OCI-LY3 (cell line): ENCODE results near the gene PCYT2.

ENCODE experiments used
- H2AFZ ChIP-seq: fragments of 200-600, 300-600 bp; shearing (Covaris generic); 2 replicates; pipeline ENCODE4 v1.6.0; 2014; ENCODE audit warnings: antibody characterized with exemption, low read depth, low read length
- H3K27ac ChIP-seq: fragments of 200-600, 300-600 bp; sonication (generic); 2 replicates; pipeline ENCODE4 v1.5.1; 2014; ENCODE audit warnings: mild to moderate bottlenecking, low read length, moderate library complexity, mixed read lengths
- H3K27me3 ChIP-seq: fragments of 200-600, 300-600 bp; sonication (generic); 2 replicates; pipeline ENCODE4 v1.6.1; 2014; ENCODE audit warnings: low read depth, low read length, mixed read lengths
- H3K36me3 ChIP-seq: fragments of 200-600, 300-600 bp; sonication (generic); replicated peaks from 2 replicates; pipeline ENCODE3; 2014; ENCODE audit warnings: low read depth, low read length, mixed read lengths
- H3K4me1 ChIP-seq: fragments of 300-600, 200-600 bp; sonication (generic); 2 replicates; pipeline ENCODE4 v1.6.1; 2014; ENCODE audit warnings: low read length, mixed read lengths
- H3K4me2 ChIP-seq: fragments of 200-600, 300-600 bp; sonication (generic); 2 replicates; pipeline ENCODE4 v1.6.1; 2014; ENCODE audit warnings: low read length, mixed read lengths
- H3K4me3 ChIP-seq: fragments of 300-600, 200-600 bp; sonication (generic); 2 replicates; pipeline ENCODE4 v1.5.1; 2014; ENCODE audit warnings: antibody characterized with exemption, mild to moderate bottlenecking, low read length, moderate library complexity
- H3K79me2 ChIP-seq: fragments of 300-600, 200-600 bp; shearing (Covaris generic); 2 replicates; pipeline ENCODE4 v1.6.1; 2014; ENCODE audit warnings: mild to moderate bottlenecking, low read length, mixed read lengths
- H3K9ac ChIP-seq: fragments of 300-600, 200-600 bp; shearing (Covaris generic); 2 replicates; pipeline ENCODE4 v1.6.0; 2014; ENCODE audit warnings: mild to moderate bottlenecking, low read length, moderate library complexity
- H3K9me3 ChIP-seq: fragments of 200-600, 300-600 bp; shearing (Covaris generic); 2 replicates; pipeline ENCODE4 v1.6.1; 2014; ENCODE audit warnings: low read length, mixed read lengths; ENCODE audit not compliant: insufficient read depth
- H4K20me1 ChIP-seq: fragments of 200-600, 300-600 bp; sonication (generic); 2 replicates; pipeline ENCODE4 v1.6.1; 2016; ENCODE audit warnings: low read length, mixed read lengths; ENCODE audit not compliant: insufficient read depth
- CTCF ChIP-seq: fragments of 200-600, 300-600 bp; sonication (generic); IDR thresholded peaks from 2 replicates; pipeline ENCODE4 v1.5.1; 2014; ENCODE audit warnings: antibody characterized with exemption, low read length, low read depth
- EZH2phosphoT487 ChIP-seq: fragments of 200-600 bp; shearing (Covaris generic); IDR thresholded peaks from 2 replicates; pipeline ENCODE4 v1.6.1; 2018; ENCODE audit warnings: antibody characterized with exemption, mixed run types, low read depth

The PCYT2 gene

GRCh38 chr17:81940538-81941483, 29.6 kb upstream of the PCYT2 start:
- H3K27ac ChIP-seq, result no peak overlapping the region
- H3K9me3 ChIP-seq, result no peaks in the 10 kb centered on the region
- H3K9ac ChIP-seq, result no peak overlapping the region
- TF ChIP-seq EZH2phosphoT487 (no peak), CTCF (no peak)
- no peak overlapping the region for H3K4me3 ChIP-seq
- H4K20me1 ChIP-seq, result no peaks in the 10 kb centered on the region
- H2AFZ ChIP-seq, result no peak overlapping the region
- no peak overlapping the region for H3K4me2 ChIP-seq
- no peaks in the 10 kb centered on the region for H3K36me3 ChIP-seq
- H3K4me1 ChIP-seq, result peaks cover 14% of the 10 kb centered on the region
- H3K79me2 ChIP-seq, result peaks cover 6% of the 10 kb centered on the region; the same call in 1 of the 2 replicates
- H3K27me3 ChIP-seq, result peaks cover 12% of the 10 kb centered on the region; the same call in 1 of the 2 replicates

DNA sequence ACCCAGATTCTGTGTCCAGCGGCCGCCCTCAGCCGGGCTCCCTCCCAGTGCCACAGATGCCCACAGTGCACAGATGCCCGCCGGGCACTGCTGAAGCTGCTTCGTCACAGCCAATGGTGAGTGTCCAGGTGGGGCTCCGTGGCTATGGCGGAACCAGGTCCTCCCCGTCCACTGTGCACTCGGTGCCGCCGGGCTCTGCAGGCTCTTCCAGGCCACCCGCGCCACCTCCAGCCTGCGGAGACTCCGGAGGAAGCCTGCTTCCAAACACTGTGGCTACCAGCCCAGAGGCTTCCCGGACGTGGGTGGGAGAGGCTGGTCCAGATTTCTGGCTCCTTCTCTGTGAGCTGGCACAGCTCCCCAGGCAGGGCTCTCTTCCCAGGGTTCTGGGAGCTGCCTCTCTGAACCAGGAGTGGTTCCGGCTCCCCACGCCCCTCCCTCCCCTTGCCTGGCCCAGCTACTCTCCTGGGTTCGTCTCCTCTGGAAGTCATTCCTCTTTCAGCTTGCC, 28.7 kb upstream of the PCYT2 start:
- Histone ChIP-seq H3K36me3 (no peaks in the 10 kb centered on the region), H4K20me1 (no peaks in the 10 kb centered on the region), H3K4me3 (no peak overlapping the region), H3K79me2 (peaks cover 6% of the 10 kb centered on the region; the same call in 1 of the 2 replicates), H2AFZ (no peak overlapping the region), H3K27ac (no peak overlapping the region), H3K4me2 (no peak overlapping the region), H3K9ac (no peak overlapping the region), H3K4me1 (peaks cover 14% of the 10 kb centered on the region), H3K9me3 (no peaks in the 10 kb centered on the region), H3K27me3 (peaks cover 12% of the 10 kb centered on the region; the same call in 1 of the 2 replicates)
- no peak for TF ChIP-seq CTCF
- no peak for TF ChIP-seq EZH2phosphoT487

DNA sequence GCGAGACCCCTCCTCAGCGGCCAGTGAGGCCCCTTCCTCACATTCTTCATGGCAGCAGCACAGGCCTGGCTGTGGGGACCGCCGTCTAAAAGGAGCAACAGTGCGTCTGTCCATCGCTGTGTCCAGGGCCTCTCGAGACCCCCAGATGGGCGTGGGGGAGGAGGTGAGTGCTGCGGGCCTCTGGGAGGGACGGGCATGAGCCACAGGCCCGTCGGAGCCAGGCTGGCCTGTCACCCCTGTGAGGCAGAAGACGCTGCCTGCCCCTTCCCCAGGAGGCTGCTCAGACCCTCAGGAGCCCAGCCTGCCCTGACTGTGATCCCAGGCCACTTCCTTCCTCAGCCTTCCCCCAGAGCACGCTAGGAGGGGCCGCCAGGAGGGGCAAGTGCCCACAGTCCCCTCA, 28.0 kb upstream of the PCYT2 start:
- Histone ChIP-seq H3K4me1 (peaks cover 13% of the 10 kb centered on the region), H3K27ac (no peak overlapping the region), H3K9ac (no peak overlapping the region), H3K4me3 (no peak overlapping the region), H3K79me2 (peaks cover 6% of the 10 kb centered on the region; the same call in 1 of the 2 replicates), H3K4me2 (no peak overlapping the region), H3K27me3 (peaks cover 7% of the 10 kb centered on the region; the same call in 1 of the 2 replicates), H4K20me1 (no peaks in the 10 kb centered on the region), H3K9me3 (no peaks in the 10 kb centered on the region), H3K36me3 (no peaks in the 10 kb centered on the region), H2AFZ (no peak overlapping the region)
- TF ChIP-seq CTCF (no peak), EZH2phosphoT487 (no peak)

DNA sequence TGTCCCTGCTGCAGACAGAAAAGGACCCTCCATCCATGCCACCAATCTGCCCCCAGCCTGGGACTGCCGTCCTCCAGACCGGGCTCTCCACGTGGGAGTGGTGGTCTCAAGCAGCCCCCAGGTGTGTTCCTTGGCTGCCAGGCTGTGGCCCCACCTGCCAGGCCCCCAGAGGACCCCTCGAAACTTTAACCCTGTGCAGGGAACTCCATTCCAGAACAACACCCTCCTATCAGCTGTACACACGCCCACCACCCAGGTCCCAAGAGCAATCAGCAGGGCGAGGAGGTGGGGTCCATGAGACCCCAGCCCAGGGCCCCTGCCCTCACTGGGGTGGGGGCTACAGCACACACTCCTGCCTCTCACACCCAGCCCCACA, 24.5 kb upstream of the PCYT2 start:
- Histone ChIP-seq H3K27me3 (no peaks in the 10 kb centered on the region), H3K4me2 (0 out of 2 replicates have a peak overlapping the region, but pooled peaks have one; percentile 7), H3K27ac (no peak overlapping the region), H3K36me3 (no peaks in the 10 kb centered on the region), H3K4me1 (no peaks in the 10 kb centered on the region), H3K9ac (no peak overlapping the region), H4K20me1 (no peaks in the 10 kb centered on the region), H3K9me3 (no peaks in the 10 kb centered on the region), H3K79me2 (peaks cover 6% of the 10 kb centered on the region; the same call in 1 of the 2 replicates), H3K4me3 (no peak overlapping the region), H2AFZ (no peak overlapping the region)
- TF ChIP-seq EZH2phosphoT487 (no peak), CTCF (no peak)
